K562 (cell line): Measurements from ENCODE around the gene DIS3L. TPM values are rescaled to one million over a fixed set of nuclear protein-coding genes. Genes with fewer than 3 reads are reported as not detected.

Experiments used
- ARID4B ChIP-seq: sonication (generic); formaldehyde crosslinking; IDR thresholded peaks from 2 replicates; pipeline ENCODE4 v1.8.0; 2022; ENCODE audit warnings: mild to moderate bottlenecking, missing genetic modification reagents
- CBX3 ChIP-seq, 2 experiments: IDR thresholded peaks; 1 replicate in 1 of 2; 2 replicates in 1 of 2; pipeline ENCODE4 v1.6.1; 2012; ENCODE audit warnings: inconsistent platforms in 2 of 2, low read length in 2 of 2, borderline replicate concordance in 1 of 2, control low read depth in 1 of 2
- ESRRB ChIP-seq: fragments of 250-450 bp; sonication (Bioruptor Pico); IDR thresholded peaks from 2 replicates; pipeline ENCODE4 v1.5.0; 2020; ENCODE audit warnings: mild to moderate bottlenecking, moderate library complexity, borderline replicate concordance
- FOXM1 ChIP-seq, 2 experiments: fragments of 450-650 bp in 1 of 2; sonication (generic) in 1 of 2; formaldehyde crosslinking in 1 of 2; IDR thresholded peaks; 2 replicates each; pipeline versions ENCODE4 v1.6.1 to v1.9.0; 2017 to 2022; ENCODE audit warnings: low read depth in 2 of 2, mild to moderate bottlenecking in 2 of 2, missing genetic modification reagents in 1 of 2, moderate library complexity in 1 of 2
- HDAC3 ChIP-seq: fragments of 450-650 bp; IDR thresholded peaks from 2 replicates; pipeline ENCODE4 v1.6.1; 2018; ENCODE audit warnings: borderline replicate concordance, mild to moderate bottlenecking, moderate library complexity; ENCODE audit not compliant: partially characterized antibody
- JUND ChIP-seq, 2 experiments: IDR thresholded peaks; 2 replicates in 1 of 2; 3 replicates in 1 of 2; pipeline ENCODE4 v1.6.1; 2011; ENCODE audit warnings: borderline replicate concordance in 2 of 2, low read depth in 2 of 2, low read length in 2 of 2, improper control_type of control experiment in 1 of 2, missing biosample characterization in 1 of 2, missing genetic modification characterization in 1 of 2, missing genetic modification reagents in 1 of 2
- MYNN ChIP-seq, 2 experiments: sonication (generic); formaldehyde crosslinking in 1 of 2; IDR thresholded peaks; 2 replicates each; pipeline versions ENCODE4 v1.5.0 to v1.6.1; 2016 to 2020; ENCODE audit warnings: antibody characterized with exemption in 1 of 2, missing genetic modification reagents in 1 of 2
- SMARCB1 ChIP-seq: IDR thresholded peaks from 2 replicates; pipeline ENCODE4 v1.6.1; 2011; ENCODE audit warnings: improper control_type of control experiment, low read depth; ENCODE audit not compliant: insufficient read length
- SNAPC5 ChIP-seq: fragments of 250-450 bp; sonication (Bioruptor Pico); IDR thresholded peaks from 2 replicates; pipeline ENCODE4 v1.8.0; 2021; ENCODE audit warnings: moderate library complexity, mild to moderate bottlenecking, inconsistent platforms
- SPI1 ChIP-seq: IDR thresholded peaks from 2 replicates; pipeline ENCODE4 v1.6.1; 2011; ENCODE audit warnings: low read depth, low read length, control low read depth, borderline replicate concordance
- ZNF12 ChIP-seq: sonication (generic); formaldehyde crosslinking; IDR thresholded peaks from 2 replicates; pipeline ENCODE4 v1.4.0; 2020; ENCODE audit warnings: mild to moderate bottlenecking, missing genetic modification reagents
- ZNF274 ChIP-seq: IDR thresholded peaks from 2 replicates; pipeline ENCODE4 v1.6.1; 2011; ENCODE audit warnings: low read depth, mild to moderate bottlenecking, low read length, moderate library complexity, borderline replicate concordance
- ZNF639 ChIP-seq, 2 experiments: fragments of 200-800 bp in 1 of 2; sonication (Bioruptor generic) in 1 of 2; sonication (generic) in 1 of 2; formaldehyde crosslinking in 1 of 2; IDR thresholded peaks in 1 of 2; conservative IDR thresholded peaks in 1 of 2; 2 replicates each; pipeline versions ENCODE4 v1.5.0 to v1.6.1; 2016 to 2020; ENCODE audit warnings: missing compliant biosample characterization in 1 of 2, missing genetic modification characterization in 1 of 2, missing genetic modification reagents in 1 of 2
- ZNF764 ChIP-seq: fragments of 250-450 bp; sonication (Bioruptor Pico); IDR thresholded peaks from 2 replicates; pipeline ENCODE4 v1.4.0; 2020; ENCODE audit warnings: low read depth, mild to moderate bottlenecking, moderate library complexity
- ZZZ3 ChIP-seq: fragments of 450-650 bp; IDR thresholded peaks from 2 replicates; pipeline ENCODE4 v1.6.1; 2016; ENCODE audit warnings: antibody characterized with exemption, mild to moderate bottlenecking, moderate library complexity
- polyA plus RNA-seq, 8 experiments: library from polyadenylated mRNA; depleted of rRNA in 4 of 8; stranded (reverse) in 5 of 8; unstranded in 3 of 8; fragments of >200 nt; fragmentation: Nextera tagmentation in 2 of 8; fragmentation: Illumina TruSeq in 1 of 8; extraction: Ambion mirVana in 2 of 8; extraction: Trizol in 1 of 8; gene quantifications; 2 replicates each; pipeline versions ENCODE4 v1.2.1 to v1.2.3, GENCODE V29; 2011 to 2014; ENCODE audit warnings: inconsistent platforms in 1 of 8, missing spikeins in 1 of 8
- total RNA-seq, 7 experiments: library from RNA; depleted of rRNA in 6 of 7; stranded (reverse); fragments of >200 nt in 6 of 7; fragmentation: Illumina TruSeq in 2 of 7; extraction: Trizol in 2 of 7; gene quantifications; 2 replicates each; pipeline versions ENCODE4 v1.2.1 to v1.2.3, GENCODE V29; 2011 to 2021; ENCODE audit warnings: low replicate concordance in 1 of 7

The DIS3L gene
- total and polyA plus RNA-seq, 9 of the 15 experiments (the other 6 are each of a cell fraction or from before 2014, with no cell fraction given) = 5.9 to 34.6 (median 16.9) TPM

GRCh38 chr15:66323312-66323928 is 30.1 kb downstream of the DIS3L start (continued):
- TF ChIP-seq HDAC3 (no peak), ZNF274 (no peak), SMARCB1 (no peak), FOXM1 (IDR thresholded peaks at IDR 0.05; ENCODE audit: low read depth) (peak; percentile 39; the same call in 1 of the 2 replicates), FOXM1 (CRISPR knock-in tag; IDR thresholded peaks at IDR 0.05; ENCODE audit: low read depth) (no peak), ZNF764 (CRISPR knock-in tag) (no peak), SPI1 (no peak; the same call in 1 of the 2 replicates), CBX3 (IDR thresholded peaks at IDR 0.05; ENCODE audit: borderline replicate concordance in 1 of 2, low read length in 2 of 2) (no peak), ZZZ3 (no peak), ZNF12 (CRISPR knock-in tag) (no peak), ESRRB (no peak), SNAPC5 (CRISPR knock-in tag) (no peak), JUND (IDR thresholded peaks at IDR 0.05; ENCODE audit: borderline replicate concordance, low read depth, low read length) (peak; percentile 63), JUND (tag; IDR thresholded peaks at IDR 0.05; ENCODE audit: borderline replicate concordance, low read depth, low read length) (peak; percentile 70; the same call in 1 of the 3 replicates), ZNF639 (CRISPR knock-in tag; conservative IDR thresholded peaks at IDR 0.05 in 1 of 2, IDR thresholded peaks at IDR 0.05 in 1 of 2) (0 out of 4 replicates have a peak, but pooled peaks of 1 of the 2 experiments have one; percentile 22), ARID4B (CRISPR knock-in tag) (no peak), MYNN (IDR thresholded peaks at IDR 0.05) (no peak; the same call in 1 of the 2 replicates), MYNN (CRISPR knock-in tag; IDR thresholded peaks at IDR 0.05) (no peak)
